GM12878 (cell line): Measurements from ENCODE around the gene GGT7. TPM values are rescaled to one million over a fixed set of nuclear protein-coding genes. Genes with fewer than 3 reads are reported as not detected.

Source experiments
- ASH2L ChIP-seq: fragments of 300-600, 200-600 bp; sonication (generic); IDR thresholded peaks from 2 replicates; pipeline ENCODE4 v1.6.1; 2017; ENCODE audit warnings: low read depth, mild to moderate bottlenecking, borderline replicate concordance
- BHLHE40 ChIP-seq, 2 experiments: fragments of 450-650 bp in 1 of 2; IDR thresholded peaks; 2 replicates each; pipeline ENCODE4 v1.6.1; 2011 to 2017; ENCODE audit warnings: low read depth in 2 of 2, borderline replicate concordance in 1 of 2, improper control_type of control experiment in 1 of 2, low read length in 1 of 2, mild to moderate bottlenecking in 1 of 2
- DPF2 ChIP-seq: fragments of 450-650 bp; IDR thresholded peaks from 2 replicates; pipeline ENCODE4 v1.6.1; 2017; ENCODE audit warnings: mild to moderate bottlenecking
- EGR1 ChIP-seq, 2 experiments: IDR thresholded peaks; 1 replicate in 1 of 2; 2 replicates in 1 of 2; pipeline ENCODE4 v1.6.1; 2011 to 2012; ENCODE audit warnings: low read depth in 2 of 2, low read length in 2 of 2, borderline replicate concordance in 1 of 2, mild to moderate bottlenecking in 1 of 2, moderate library complexity in 1 of 2
- EZH2 ChIP-seq: IDR thresholded peaks from 2 replicates; pipeline ENCODE4 v1.6.1; 2012; ENCODE audit warnings: low read depth, mild to moderate bottlenecking, control low read depth, inconsistent platforms, low read length, borderline replicate concordance; ENCODE audit not compliant: control insufficient read depth
- GABPA ChIP-seq: IDR thresholded peaks from 2 replicates; pipeline ENCODE4 v1.6.1; 2014; ENCODE audit warnings: antibody characterized with exemption, low read depth, mild to moderate bottlenecking, inconsistent platforms
- GATAD2B ChIP-seq: fragments of 450-650 bp; conservative IDR thresholded peaks from 2 replicates; pipeline ENCODE4 v1.6.1; 2017; ENCODE audit warnings: low read depth, mild to moderate bottlenecking, moderate library complexity
- MTA2 ChIP-seq: fragments of 450-650 bp; IDR thresholded peaks from 2 replicates; pipeline ENCODE4 v1.6.1; 2016; ENCODE audit warnings: low read depth, mild to moderate bottlenecking, moderate library complexity
- NR2C1 ChIP-seq: fragments of 450-650 bp; IDR thresholded peaks from 2 replicates; pipeline ENCODE4 v1.6.1; 2017; ENCODE audit warnings: antibody characterized with exemption, mild to moderate bottlenecking, moderate library complexity
- PML ChIP-seq: IDR thresholded peaks from 2 replicates; pipeline ENCODE4 v1.6.1; 2012; ENCODE audit warnings: low read length, inconsistent platforms
- TCF7 ChIP-seq: IDR thresholded peaks from 2 replicates; pipeline ENCODE4 v1.6.1; 2014; ENCODE audit warnings: antibody characterized with exemption, borderline replicate concordance
- polyA plus RNA-seq, 11 experiments: library from polyadenylated mRNA; depleted of rRNA in 4 of 11; unstranded in 6 of 11; stranded (reverse) in 5 of 11; fragments of >200 nt; fragmentation: Nextera tagmentation in 4 of 11; fragmentation: Illumina TruSeq in 1 of 11; extraction: Ambion mirVana in 4 of 11; extraction: Trizol in 1 of 11; gene quantifications; 1 replicate in 1 of 11; 2 replicates in 10 of 11; pipeline versions ENCODE4 v1.2.1 to v1.2.3, GENCODE V29; 2011 to 2016; ENCODE audit warnings: inconsistent platforms in 2 of 11, missing spikeins in 2 of 11, low read depth in 1 of 11
- total RNA-seq, 4 experiments: library from RNA; depleted of rRNA in 3 of 4; stranded (reverse); fragments of >200 nt in 3 of 4; fragmentation: Illumina TruSeq in 1 of 4; extraction: Trizol in 1 of 4; gene quantifications; 2 replicates each; pipeline versions ENCODE4 v1.2.1 to v1.2.3, GENCODE V29; 2013 to 2021
- TF ChIP-seq, protein P1 (sequence below): fragments of 450-650 bp; IDR thresholded peaks from 2 replicates; pipeline ENCODE4 v1.6.1; 2017; ENCODE audit warnings: borderline replicate concordance
- TF ChIP-seq, protein P2 (sequence below): IDR thresholded peaks from 2 replicates; pipeline ENCODE4 v1.6.1; 2012; ENCODE audit warnings: mild to moderate bottlenecking, low read depth, low read length
- TF ChIP-seq, protein P3 (sequence below): IDR thresholded peaks from 2 replicates; pipeline ENCODE4 v1.6.1; 2011; ENCODE audit warnings: low read depth, mild to moderate bottlenecking, low read length, moderate library complexity, borderline replicate concordance; ENCODE audit errors: extremely low read depth
- TF ChIP-seq, protein P4 (sequence below): fragments of 150-350 bp; IDR thresholded peaks from 2 replicates; pipeline ENCODE4 v1.6.1; 2014; ENCODE audit warnings: mild to moderate bottlenecking, low read depth, low read length
- TF ChIP-seq, protein P5 (sequence below): fragments of 450-650 bp; IDR thresholded peaks from 2 replicates; pipeline ENCODE4 v1.6.1; 2016; ENCODE audit warnings: mild to moderate bottlenecking, moderate library complexity, borderline replicate concordance

The GGT7 gene
- total and polyA plus RNA-seq, 10 of the 15 experiments (the other 5 are each of a cell fraction or from before 2014, with no cell fraction given): 0.02 to 14.7 (median 5.3) TPM

DNA sequence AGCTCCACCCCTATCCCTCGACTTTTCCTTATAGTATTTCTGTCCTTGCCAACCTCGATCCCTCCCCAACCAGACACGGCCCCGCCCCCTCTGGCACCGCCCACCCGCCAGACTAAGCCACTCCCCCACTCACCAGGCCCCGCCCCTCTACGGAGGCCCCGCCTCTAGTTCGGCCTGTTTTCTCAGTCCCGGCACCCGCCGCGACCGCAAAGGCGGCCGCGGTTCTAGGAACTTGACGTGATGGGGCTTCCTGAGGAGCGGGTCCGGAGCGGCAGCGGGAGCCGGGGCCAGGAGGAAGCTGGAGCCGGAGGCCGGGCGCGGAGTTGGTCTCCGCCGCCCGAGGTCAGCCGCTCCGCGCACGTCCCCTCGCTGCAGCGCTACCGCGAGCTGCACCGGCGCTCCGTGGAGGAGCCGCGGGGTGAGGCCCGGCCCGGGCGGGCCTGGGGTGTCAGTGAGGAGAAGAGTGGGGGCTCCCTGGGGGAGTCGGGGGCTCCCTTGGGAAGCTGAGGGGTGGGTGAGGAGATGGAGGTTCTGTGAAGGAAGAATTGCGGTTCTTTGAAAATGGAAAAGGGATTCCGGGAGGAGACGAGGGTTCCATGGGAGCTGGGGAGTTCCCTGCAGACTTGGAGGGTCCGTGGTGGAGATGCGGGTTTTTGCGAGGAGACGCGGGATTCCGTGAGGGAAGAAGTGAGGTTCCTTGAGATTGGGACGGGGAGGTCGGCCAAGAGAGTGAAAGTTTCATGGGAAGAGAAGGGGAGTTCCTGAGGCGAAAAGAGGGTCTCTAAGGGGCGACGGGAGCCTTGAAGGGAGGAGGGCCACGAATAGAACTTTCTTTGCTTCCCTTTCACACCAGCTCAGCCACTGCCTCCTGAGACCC, 4.0 kb upstream of the GGT7 start, which contains the start of gene ACSS2 (continued):
- TF ChIP-seq, protein P1, sequence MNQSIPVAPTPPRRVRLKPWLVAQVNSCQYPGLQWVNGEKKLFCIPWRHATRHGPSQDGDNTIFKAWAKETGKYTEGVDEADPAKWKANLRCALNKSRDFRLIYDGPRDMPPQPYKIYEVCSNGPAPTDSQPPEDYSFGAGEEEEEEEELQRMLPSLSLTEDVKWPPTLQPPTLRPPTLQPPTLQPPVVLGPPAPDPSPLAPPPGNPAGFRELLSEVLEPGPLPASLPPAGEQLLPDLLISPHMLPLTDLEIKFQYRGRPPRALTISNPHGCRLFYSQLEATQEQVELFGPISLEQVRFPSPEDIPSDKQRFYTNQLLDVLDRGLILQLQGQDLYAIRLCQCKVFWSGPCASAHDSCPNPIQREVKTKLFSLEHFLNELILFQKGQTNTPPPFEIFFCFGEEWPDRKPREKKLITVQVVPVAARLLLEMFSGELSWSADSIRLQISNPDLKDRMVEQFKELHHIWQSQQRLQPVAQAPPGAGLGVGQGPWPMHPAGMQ: no peak
- TF ChIP-seq GABPA: no peak
- TF ChIP-seq TCF7: no peak
- TF ChIP-seq EGR1 (IDR thresholded peaks at IDR 0.05; ENCODE audit: borderline replicate concordance in 1 of 2, low read depth in 2 of 2, low read length in 2 of 2): 0 out of 3 replicates have a peak, but pooled peaks of 1 of the 2 experiments have one; percentile 31
- TF ChIP-seq, protein P2, sequence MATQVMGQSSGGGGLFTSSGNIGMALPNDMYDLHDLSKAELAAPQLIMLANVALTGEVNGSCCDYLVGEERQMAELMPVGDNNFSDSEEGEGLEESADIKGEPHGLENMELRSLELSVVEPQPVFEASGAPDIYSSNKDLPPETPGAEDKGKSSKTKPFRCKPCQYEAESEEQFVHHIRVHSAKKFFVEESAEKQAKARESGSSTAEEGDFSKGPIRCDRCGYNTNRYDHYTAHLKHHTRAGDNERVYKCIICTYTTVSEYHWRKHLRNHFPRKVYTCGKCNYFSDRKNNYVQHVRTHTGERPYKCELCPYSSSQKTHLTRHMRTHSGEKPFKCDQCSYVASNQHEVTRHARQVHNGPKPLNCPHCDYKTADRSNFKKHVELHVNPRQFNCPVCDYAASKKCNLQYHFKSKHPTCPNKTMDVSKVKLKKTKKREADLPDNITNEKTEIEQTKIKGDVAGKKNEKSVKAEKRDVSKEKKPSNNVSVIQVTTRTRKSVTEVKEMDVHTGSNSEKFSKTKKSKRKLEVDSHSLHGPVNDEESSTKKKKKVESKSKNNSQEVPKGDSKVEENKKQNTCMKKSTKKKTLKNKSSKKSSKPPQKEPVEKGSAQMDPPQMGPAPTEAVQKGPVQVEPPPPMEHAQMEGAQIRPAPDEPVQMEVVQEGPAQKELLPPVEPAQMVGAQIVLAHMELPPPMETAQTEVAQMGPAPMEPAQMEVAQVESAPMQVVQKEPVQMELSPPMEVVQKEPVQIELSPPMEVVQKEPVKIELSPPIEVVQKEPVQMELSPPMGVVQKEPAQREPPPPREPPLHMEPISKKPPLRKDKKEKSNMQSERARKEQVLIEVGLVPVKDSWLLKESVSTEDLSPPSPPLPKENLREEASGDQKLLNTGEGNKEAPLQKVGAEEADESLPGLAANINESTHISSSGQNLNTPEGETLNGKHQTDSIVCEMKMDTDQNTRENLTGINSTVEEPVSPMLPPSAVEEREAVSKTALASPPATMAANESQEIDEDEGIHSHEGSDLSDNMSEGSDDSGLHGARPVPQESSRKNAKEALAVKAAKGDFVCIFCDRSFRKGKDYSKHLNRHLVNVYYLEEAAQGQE: no peak
- TF ChIP-seq, protein P3, sequence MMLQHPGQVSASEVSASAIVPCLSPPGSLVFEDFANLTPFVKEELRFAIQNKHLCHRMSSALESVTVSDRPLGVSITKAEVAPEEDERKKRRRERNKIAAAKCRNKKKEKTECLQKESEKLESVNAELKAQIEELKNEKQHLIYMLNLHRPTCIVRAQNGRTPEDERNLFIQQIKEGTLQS: no peak
- TF ChIP-seq ASH2L: no peak
- TF ChIP-seq MTA2: no peak
- TF ChIP-seq DPF2: peak; percentile 53
- TF ChIP-seq, protein P4, sequence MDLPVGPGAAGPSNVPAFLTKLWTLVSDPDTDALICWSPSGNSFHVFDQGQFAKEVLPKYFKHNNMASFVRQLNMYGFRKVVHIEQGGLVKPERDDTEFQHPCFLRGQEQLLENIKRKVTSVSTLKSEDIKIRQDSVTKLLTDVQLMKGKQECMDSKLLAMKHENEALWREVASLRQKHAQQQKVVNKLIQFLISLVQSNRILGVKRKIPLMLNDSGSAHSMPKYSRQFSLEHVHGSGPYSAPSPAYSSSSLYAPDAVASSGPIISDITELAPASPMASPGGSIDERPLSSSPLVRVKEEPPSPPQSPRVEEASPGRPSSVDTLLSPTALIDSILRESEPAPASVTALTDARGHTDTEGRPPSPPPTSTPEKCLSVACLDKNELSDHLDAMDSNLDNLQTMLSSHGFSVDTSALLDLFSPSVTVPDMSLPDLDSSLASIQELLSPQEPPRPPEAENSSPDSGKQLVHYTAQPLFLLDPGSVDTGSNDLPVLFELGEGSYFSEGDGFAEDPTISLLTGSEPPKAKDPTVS: no peak
- TF ChIP-seq BHLHE40 (IDR thresholded peaks at IDR 0.05; ENCODE audit: borderline replicate concordance in 1 of 2, low read depth in 2 of 2, low read length in 1 of 2): peak in 1 of 2 experiments; percentile 62; a peak in 2 of 4 replicates
- TF ChIP-seq EZH2: no peak
- TF ChIP-seq, protein P5, sequence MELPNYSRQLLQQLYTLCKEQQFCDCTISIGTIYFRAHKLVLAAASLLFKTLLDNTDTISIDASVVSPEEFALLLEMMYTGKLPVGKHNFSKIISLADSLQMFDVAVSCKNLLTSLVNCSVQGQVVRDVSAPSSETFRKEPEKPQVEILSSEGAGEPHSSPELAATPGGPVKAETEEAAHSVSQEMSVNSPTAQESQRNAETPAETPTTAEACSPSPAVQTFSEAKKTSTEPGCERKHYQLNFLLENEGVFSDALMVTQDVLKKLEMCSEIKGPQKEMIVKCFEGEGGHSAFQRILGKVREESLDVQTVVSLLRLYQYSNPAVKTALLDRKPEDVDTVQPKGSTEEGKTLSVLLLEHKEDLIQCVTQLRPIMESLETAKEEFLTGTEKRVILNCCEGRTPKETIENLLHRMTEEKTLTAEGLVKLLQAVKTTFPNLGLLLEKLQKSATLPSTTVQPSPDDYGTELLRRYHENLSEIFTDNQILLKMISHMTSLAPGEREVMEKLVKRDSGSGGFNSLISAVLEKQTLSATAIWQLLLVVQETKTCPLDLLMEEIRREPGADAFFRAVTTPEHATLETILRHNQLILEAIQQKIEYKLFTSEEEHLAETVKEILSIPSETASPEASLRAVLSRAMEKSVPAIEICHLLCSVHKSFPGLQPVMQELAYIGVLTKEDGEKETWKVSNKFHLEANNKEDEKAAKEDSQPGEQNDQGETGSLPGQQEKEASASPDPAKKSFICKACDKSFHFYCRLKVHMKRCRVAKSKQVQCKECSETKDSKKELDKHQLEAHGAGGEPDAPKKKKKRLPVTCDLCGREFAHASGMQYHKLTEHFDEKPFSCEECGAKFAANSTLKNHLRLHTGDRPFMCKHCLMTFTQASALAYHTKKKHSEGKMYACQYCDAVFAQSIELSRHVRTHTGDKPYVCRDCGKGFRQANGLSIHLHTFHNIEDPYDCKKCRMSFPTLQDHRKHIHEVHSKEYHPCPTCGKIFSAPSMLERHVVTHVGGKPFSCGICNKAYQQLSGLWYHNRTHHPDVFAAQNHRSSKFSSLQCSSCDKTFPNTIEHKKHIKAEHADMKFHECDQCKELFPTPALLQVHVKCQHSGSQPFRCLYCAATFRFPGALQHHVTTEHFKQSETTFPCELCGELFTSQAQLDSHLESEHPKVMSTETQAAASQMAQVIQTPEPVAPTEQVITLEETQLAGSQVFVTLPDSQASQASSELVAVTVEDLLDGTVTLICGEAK: no peak
- TF ChIP-seq GATAD2B: peak; percentile 75
- TF ChIP-seq NR2C1: no peak
- TF ChIP-seq PML: no peak
